ENCODE results near the gene KIF3B. TPM values are rescaled to one million over a fixed set of nuclear protein-coding genes. Genes with fewer than 3 reads are reported as not detected.
A peak's percentile ranks its signal among the peaks of the same experiment; 100 is the strongest.
"Not testable (repeated sequence)": the region's sequence is repeated elsewhere in the genome, so short reads cannot be mapped to it uniquely, and the experiment has no call there.

The KIF3B gene
- total and polyA plus RNA-seq, 2 donors (not counting 1 experiment from before 2014, with no cell fraction given) = 27.6 to 35.6 TPM

- TF ChIP-seq CTCF (conservative IDR thresholded peaks at IDR 0.05 in 1 of 2, IDR thresholded peaks at IDR 0.05 in 1 of 2; ENCODE audit: low read depth in 1 of 2, low read length in 2 of 2) (no peak), EZH2 (IDR thresholded peaks at IDR 0.05; ENCODE audit: low read length, missing control alignments) (no peak)
- H3K36me3 ChIP-seq (ENCODE audit: control insufficient read depth, insufficient read depth, low read length) = no peaks in the 10 kb centered on the region
- peak; percentile 36 to 57 for DNase-seq (ENCODE audit: low read depth in 2 of 2)
- peak overlapping the region; percentile 21 for H3K4me2 ChIP-seq (ENCODE audit: extremely low read depth, insufficient read depth, low read length)
- H2AFZ ChIP-seq (ENCODE audit: low read length) = no peak overlapping the region
- H3K27me3 ChIP-seq (ENCODE audit: control insufficient read depth, insufficient read depth, low read length) = no peaks in the 10 kb centered on the region
- no peaks in the 10 kb centered on the region for H4K20me1 ChIP-seq (ENCODE audit: control insufficient read depth, extremely low read depth, insufficient read depth, low read length)
- H3K4me1 ChIP-seq (ENCODE audit: control insufficient read depth, extremely low read depth, insufficient read depth, low read length) = peaks cover 4% of the 10 kb centered on the region
- no peaks in the 10 kb centered on the region for H3K9me3 ChIP-seq (ENCODE audit: control insufficient read depth, insufficient read depth, low read depth, low read length)
- H3K27ac ChIP-seq (ENCODE audit: insufficient read depth, low read length) = no peak overlapping the region
- H3K9ac ChIP-seq (ENCODE audit: insufficient read depth, low read length) = no peak overlapping the region
- H3K79me2 ChIP-seq (ENCODE audit: control insufficient read depth, insufficient read depth, low read length) = peaks cover 1% of the 10 kb centered on the region
- no peak overlapping the region for H3K4me3 ChIP-seq (replicated peaks in 1 of 4; ENCODE audit: control extremely low read depth in 1 of 4, insufficient read depth in 1 of 4, low read depth in 3 of 4, low read length in 4 of 4)
Measured at GRCh38 chr20:32285621-32286371, 8.3 kb downstream of the KIF3B start.

DNA sequence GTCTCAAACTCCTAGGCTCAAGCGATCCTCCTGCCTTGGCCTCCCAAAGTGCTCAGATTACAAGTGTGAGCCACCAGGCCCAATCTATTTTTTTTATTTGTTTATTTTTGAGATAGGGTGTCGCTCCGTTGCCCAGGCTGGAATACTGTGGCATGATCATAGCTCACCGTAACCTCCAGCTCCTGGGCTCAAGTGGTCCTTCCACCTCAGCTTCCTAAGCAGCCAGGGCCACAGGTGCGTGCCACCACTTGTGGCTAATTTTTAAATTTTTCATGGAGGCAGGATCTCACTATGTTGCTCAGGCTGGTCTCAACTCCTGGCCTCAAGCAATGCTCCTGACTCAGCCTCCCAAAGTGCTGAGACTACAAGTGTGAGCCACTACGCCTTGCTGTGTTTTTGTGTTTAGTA is 9.8 kb downstream of the KIF3B start:
- DNase-seq (ENCODE audit: low read depth in 2 of 2) = no peak
- Histone ChIP-seq H3K4me2 (ENCODE audit: extremely low read depth, insufficient read depth, low read length) (no peak overlapping the region), H3K9ac (ENCODE audit: insufficient read depth, low read length) (no peak overlapping the region), H3K36me3 (ENCODE audit: control insufficient read depth, insufficient read depth, low read length) (no peaks in the 10 kb centered on the region), H4K20me1 (ENCODE audit: control insufficient read depth, extremely low read depth, insufficient read depth, low read length) (no peaks in the 10 kb centered on the region), H3K27ac (ENCODE audit: insufficient read depth, low read length) (no peak overlapping the region), H2AFZ (ENCODE audit: low read length) (no peak overlapping the region), H3K4me3 (replicated peaks in 1 of 4; ENCODE audit: control extremely low read depth in 1 of 4, insufficient read depth in 1 of 4, low read depth in 3 of 4, low read length in 4 of 4) (no peak overlapping the region), H3K79me2 (ENCODE audit: control insufficient read depth, insufficient read depth, low read length) (no peaks in the 10 kb centered on the region), H3K4me1 (ENCODE audit: control insufficient read depth, extremely low read depth, insufficient read depth, low read length) (peaks cover 4% of the 10 kb centered on the region), H3K27me3 (ENCODE audit: control insufficient read depth, insufficient read depth, low read length) (no peaks in the 10 kb centered on the region), H3K9me3 (ENCODE audit: control insufficient read depth, insufficient read depth, low read depth, low read length) (no peaks in the 10 kb centered on the region)
- TF ChIP-seq EZH2 (IDR thresholded peaks at IDR 0.05; ENCODE audit: low read length, missing control alignments) = no peak
- no peak for TF ChIP-seq CTCF (conservative IDR thresholded peaks at IDR 0.05 in 1 of 2, IDR thresholded peaks at IDR 0.05 in 1 of 2; ENCODE audit: low read depth in 1 of 2, low read length in 2 of 2)

DNA sequence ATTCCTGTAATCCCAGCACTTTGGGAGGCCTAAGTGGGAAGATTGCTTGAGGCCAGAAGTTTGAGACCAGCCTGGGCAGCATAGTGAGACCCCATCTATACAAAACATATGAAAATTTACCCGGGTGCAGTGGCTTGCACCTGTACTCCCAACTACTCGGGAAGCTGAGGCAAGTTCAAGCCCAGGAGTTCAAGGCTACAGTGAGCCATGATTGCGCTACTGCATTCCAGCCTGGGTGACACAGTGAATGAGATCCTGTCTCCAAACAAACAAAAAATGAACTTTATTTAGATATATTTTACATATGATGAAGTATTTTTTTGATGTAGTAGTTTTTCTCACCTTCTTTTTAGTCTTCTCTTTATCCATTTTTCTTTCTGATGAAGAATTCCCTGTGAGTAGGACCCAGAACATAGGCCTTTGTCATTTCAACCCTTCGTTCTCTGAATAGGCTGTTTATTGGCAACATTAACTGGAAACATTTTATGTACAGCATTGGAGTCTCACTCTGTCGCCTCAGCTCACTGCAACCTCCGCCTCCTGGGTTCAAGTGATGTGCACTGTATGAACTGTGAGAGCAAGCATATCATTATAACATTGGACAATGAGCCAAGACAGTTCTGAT is 10.9 kb downstream of the KIF3B start:
- Histone ChIP-seq H4K20me1 (ENCODE audit: control insufficient read depth, extremely low read depth, insufficient read depth, low read length) (no peaks in the 10 kb centered on the region), H3K27ac (ENCODE audit: insufficient read depth, low read length) (no peak overlapping the region), H3K79me2 (ENCODE audit: control insufficient read depth, insufficient read depth, low read length) (no peaks in the 10 kb centered on the region), H3K4me3 (replicated peaks in 1 of 4; ENCODE audit: control extremely low read depth in 1 of 4, insufficient read depth in 1 of 4, low read depth in 3 of 4, low read length in 4 of 4) (no peak overlapping the region), H2AFZ (ENCODE audit: low read length) (no peak overlapping the region), H3K9me3 (ENCODE audit: control insufficient read depth, insufficient read depth, low read depth, low read length) (no peaks in the 10 kb centered on the region), H3K9ac (ENCODE audit: insufficient read depth, low read length) (no peak overlapping the region), H3K27me3 (ENCODE audit: control insufficient read depth, insufficient read depth, low read length) (no peaks in the 10 kb centered on the region), H3K36me3 (ENCODE audit: control insufficient read depth, insufficient read depth, low read length) (no peaks in the 10 kb centered on the region), H3K4me2 (ENCODE audit: extremely low read depth, insufficient read depth, low read length) (no peak overlapping the region), H3K4me1 (ENCODE audit: control insufficient read depth, extremely low read depth, insufficient read depth, low read length) (peaks cover 4% of the 10 kb centered on the region)
- TF ChIP-seq CTCF (conservative IDR thresholded peaks at IDR 0.05 in 1 of 2, IDR thresholded peaks at IDR 0.05 in 1 of 2; ENCODE audit: low read depth in 1 of 2, low read length in 2 of 2) = no peak
- TF ChIP-seq EZH2 (IDR thresholded peaks at IDR 0.05; ENCODE audit: low read length, missing control alignments) = no peak
- DNase-seq (ENCODE audit: low read depth in 2 of 2) = no peak

- H3K9me3 ChIP-seq (ENCODE audit: control insufficient read depth, insufficient read depth, low read depth, low read length); H3K4me1 ChIP-seq (ENCODE audit: control insufficient read depth, extremely low read depth, insufficient read depth, low read length); H4K20me1 ChIP-seq (ENCODE audit: control insufficient read depth, extremely low read depth, insufficient read depth, low read length); H3K27ac ChIP-seq (ENCODE audit: insufficient read depth, low read length); H3K79me2 ChIP-seq (ENCODE audit: control insufficient read depth, insufficient read depth, low read length); H3K9ac ChIP-seq (ENCODE audit: insufficient read depth, low read length); H3K4me3 ChIP-seq (replicated peaks in 1 of 4; ENCODE audit: control extremely low read depth in 1 of 4, insufficient read depth in 1 of 4, low read depth in 3 of 4, low read length in 4 of 4); H3K27me3 ChIP-seq (ENCODE audit: control insufficient read depth, insufficient read depth, low read length); H2AFZ ChIP-seq (ENCODE audit: low read length); H3K36me3 ChIP-seq (ENCODE audit: control insufficient read depth, insufficient read depth, low read length); DNase-seq (ENCODE audit: low read depth in 2 of 2); H3K4me2 ChIP-seq (ENCODE audit: extremely low read depth, insufficient read depth, low read length): not testable (repeated sequence)
Measured at GRCh38 chr20:32289299-32289660, 11.8 kb downstream of the KIF3B start.

Measured in fibroblast of lung (primary cell).